ENCODE results near the gene PTGS1. TPM values are rescaled to one million over a fixed set of nuclear protein-coding genes. Genes with fewer than 3 reads are reported as not detected.

Gene PTGS1
- total and polyA plus RNA-seq, 9 of the 15 experiments (the other 6 are each of a cell fraction or from before 2014, with no cell fraction given) = 3.4 to 12.9 (median 5.3) TPM

- Histone ChIP-seq H3K79me2 (ENCODE audit: control insufficient read depth, insufficient read depth, low read length) (no peaks in the 10 kb centered on the region; the same call in 2 of the 3 replicates), H3K27me3 (ENCODE audit: control insufficient read depth in 2 of 2, insufficient read depth in 2 of 2, low read length in 2 of 2) (no peaks in the 10 kb centered on the region), H3K9me1 (ENCODE audit: control insufficient read depth, insufficient read depth, low read length) (peaks cover 10% of the 10 kb centered on the region), H4K20me1 (replicated peaks; ENCODE audit: control insufficient read depth, insufficient read depth, low read length) (no peaks in the 10 kb centered on the region), H2AFZ (ENCODE audit: low read depth, low read length) (no peak overlapping the region), H3K4me1 (replicated peaks in 1 of 2; ENCODE audit: control insufficient read depth in 2 of 2, insufficient read depth in 2 of 2, low read length in 2 of 2) (peaks cover 37 to 39% of the 10 kb centered on the region in 2 experiments), H3K9ac (ENCODE audit: insufficient read depth in 1 of 2, low read depth in 2 of 2, low read length in 2 of 2) (no peak overlapping the region), H3K27ac (ENCODE audit: extremely low read depth, low read depth, low read length) (no peak overlapping the region), H3K4me3 (no peak overlapping the region), H3K9me3 (replicated peaks; ENCODE audit: control insufficient read depth, insufficient read depth, low read depth, low read length) (peaks cover 16% of the 10 kb centered on the region), H3K4me2 (ENCODE audit: insufficient read depth, low read length) (no peak overlapping the region), H3K36me3 (ENCODE audit: control insufficient read depth, insufficient read depth, low read length) (no peaks in the 10 kb centered on the region; the same call in 2 of the 3 replicates)
- FAIRE-seq = no peak
- in situ Hi-C loops (cut with MboI) (no loop called here), intact Hi-C loops (cut with micrococcal nuclease) (no loop called here)
- 69% methylated on average over 4 of the region's 4 CpGs for WGBS (ENCODE audit: insufficient coverage, low coverage, missing lambda C conversion rate)
- TF ChIP-seq HMG20B (CRISPR knock-in tag; IDR thresholded peaks at IDR 0.05) = no peak
- TF ChIP-seq POLR2G (IDR thresholded peaks at IDR 0.05; ENCODE audit: low read depth, low read length) = no peak
- TF ChIP-seq AFF1 (IDR thresholded peaks at IDR 0.05; ENCODE audit: low read depth in 1 of 2, partially characterized antibody in 2 of 2) = no peak
- TF ChIP-seq MYNN (IDR thresholded peaks at IDR 0.05) = no peak
- TF ChIP-seq MYNN (CRISPR knock-in tag; IDR thresholded peaks at IDR 0.05) = no peak
- peak; percentile 77 for TF ChIP-seq ZBTB40 (IDR thresholded peaks at IDR 0.05)
- no peak for TF ChIP-seq ZBTB40 (CRISPR knock-in tag; IDR thresholded peaks at IDR 0.05)
- ChIA-PET POLR2A (no interaction called here), CTCF (ENCODE audit: low intra/inter-chr PET ratio) (no interaction called here)
- no TSS peak for BruUV-seq (replicated peaks)
- no peak for ATAC-seq
- DNase-seq (ENCODE audit: extremely low read depth in 1 of 4, low spot score in 3 of 4) = no peak
Measured at GRCh38 chr9:122380293-122380692, 9.5 kb downstream of the PTGS1 start.
